ENCODE results near the gene LGR4. TPM values are rescaled to one million over a fixed set of nuclear protein-coding genes. Genes with fewer than 3 reads are reported as not detected.

The LGR4 gene
- total RNA-seq, 1 donor from 2014 or later, result 7.5 TPM

GRCh38 chr11:27475622-27476021, 3.0 kb upstream of the LGR4 start:
- Histone ChIP-seq H3K4me1 (peaks cover 10% of the 10 kb centered on the region), H3K36me3 (no peaks in the 10 kb centered on the region), H3K27ac (no peak overlapping the region), H3K27me3 (peaks cover 2% of the 10 kb centered on the region), H3K9me3 (no peaks in the 10 kb centered on the region), H3K4me3 (no peak overlapping the region)
- TF ChIP-seq CTCF (IDR thresholded peaks at IDR 0.05), result no peak
- DNase-seq, result no peak
- intact Hi-C loops (cut with DNase I), result no loop called here
- ATAC-seq, result no peak

GRCh38 chr11:27473017-27473406, 422 bp upstream of the LGR4 start:
- no peak overlapping the region for H3K27ac ChIP-seq
- no peak for ATAC-seq

GRCh38 chr11:27471589-27472397, 797 bp downstream of the LGR4 start:
- peaks cover 11% of the 10 kb centered on the region for H3K4me1 ChIP-seq
- no peaks in the 10 kb centered on the region for H3K36me3 ChIP-seq
- H3K4me3 ChIP-seq, result peak overlapping the region; percentile 66
- ATAC-seq (peak; percentile 71), DNase-seq (peak; percentile 72)
- TF ChIP-seq CTCF (IDR thresholded peaks at IDR 0.05), result no peak
- peak overlapping the region; percentile 60 for H3K27ac ChIP-seq
- intact Hi-C loops (cut with DNase I), result no loop called here
- no peaks in the 10 kb centered on the region for H3K9me3 ChIP-seq
- peaks cover 15% of the 10 kb centered on the region for H3K27me3 ChIP-seq

More at GRCh38 chr11:27473017-27473406, 422 bp upstream of the LGR4 start:
- Histone ChIP-seq H3K36me3 (no peaks in the 10 kb centered on the region), H3K4me3 (no peak overlapping the region), H3K9me3 (no peaks in the 10 kb centered on the region), H3K4me1 (peaks cover 11% of the 10 kb centered on the region), H3K27me3 (peaks cover 15% of the 10 kb centered on the region)
- intact Hi-C loops (cut with DNase I), result no loop called here
- no peak for DNase-seq
- no peak for TF ChIP-seq CTCF (IDR thresholded peaks at IDR 0.05)

- Histone ChIP-seq H3K27me3 (peaks cover 15% of the 10 kb centered on the region), H3K4me1 (peaks cover 11% of the 10 kb centered on the region), H3K9me3 (no peaks in the 10 kb centered on the region), H3K36me3 (no peaks in the 10 kb centered on the region), H3K27ac (no peak overlapping the region), H3K4me3 (peak overlapping the region; percentile 66)
- ATAC-seq, result no peak
- no peak for TF ChIP-seq CTCF (IDR thresholded peaks at IDR 0.05)
- intact Hi-C loops (cut with DNase I), result no loop called here
- no peak for DNase-seq
Observed at GRCh38 chr11:27470826-27471588, 1.6 kb downstream of the LGR4 start.

- H3K4me3 ChIP-seq, result no peak overlapping the region
- H3K36me3 ChIP-seq, result no peaks in the 10 kb centered on the region
- intact Hi-C loops (cut with DNase I), result no loop called here
- no peak for TF ChIP-seq CTCF (IDR thresholded peaks at IDR 0.05)
- DNase-seq, result no peak
- H3K9me3 ChIP-seq, result no peaks in the 10 kb centered on the region
- no peak for ATAC-seq
- peaks cover 11% of the 10 kb centered on the region for H3K4me1 ChIP-seq
- H3K27ac ChIP-seq, result no peak overlapping the region
- H3K27me3 ChIP-seq, result peaks cover 15% of the 10 kb centered on the region
Observed at GRCh38 chr11:27470166-27470565, 2.4 kb downstream of the LGR4 start.
